GM23338 (cell line): ENCODE data around the gene PGAP3. TPM values are rescaled to one million over a fixed set of nuclear protein-coding genes. Genes with fewer than 3 reads are reported as not detected.

ENCODE experiments used
- ATAC-seq: fragments of 200-7000 bp; cut with Tn5 transposase; 3 replicates; pipeline ENCODE4 v1.9.1; 2020
- DNase-seq: peaks from one replicate; pipeline ENCODE4 v3.0.0-alpha.2; 2015; ENCODE audit warnings: low spot score
- H2AFZ ChIP-seq: fragments of 200-600 bp; sonication (generic); 2 replicates; pipeline ENCODE4 v1.8.0; 2016; ENCODE audit warnings: antibody characterized with exemption, mild to moderate bottlenecking, moderate library complexity
- H3F3A ChIP-seq: fragments of 200-600 bp; sonication (generic); replicated peaks from 2 replicates; pipeline ENCODE4 v1.8.0; 2017; ENCODE audit warnings: antibody characterized with exemption, mixed run types, low read depth
- H3K27ac ChIP-seq: fragments of 200-600 bp; sonication (generic); 2 replicates; pipeline ENCODE4 v1.6.1; 2016; ENCODE audit warnings: low read depth
- H3K27me3 ChIP-seq: fragments of 200-600 bp; sonication (generic); 2 replicates; pipeline ENCODE4 v1.8.0; 2016; ENCODE audit warnings: mild to moderate bottlenecking, mixed run types, moderate library complexity; ENCODE audit not compliant: insufficient read depth
- H3K36me3 ChIP-seq: fragments of 200-600 bp; sonication (generic); 2 replicates; pipeline ENCODE4 v1.8.0; 2016; ENCODE audit warnings: mild to moderate bottlenecking; ENCODE audit not compliant: insufficient read depth
- H3K4me1 ChIP-seq: fragments of 200-600 bp; sonication (generic); 2 replicates; pipeline ENCODE4 v1.8.0; 2016; ENCODE audit warnings: mild to moderate bottlenecking, moderate library complexity; ENCODE audit not compliant: insufficient read depth
- H3K4me2 ChIP-seq: fragments of 200-600 bp; sonication (generic); 2 replicates; pipeline ENCODE4 v1.7.1; 2017; ENCODE audit warnings: mixed run types
- H3K4me3 ChIP-seq: fragments of 200-600 bp; sonication (generic); 2 replicates; pipeline ENCODE4 v1.6.1; 2016; ENCODE audit warnings: mixed run types
- H3K79me2 ChIP-seq: fragments of 200-600 bp; sonication (generic); replicated peaks from 2 replicates; pipeline ENCODE4 v1.8.0; 2017; ENCODE audit warnings: mild to moderate bottlenecking; ENCODE audit not compliant: insufficient read depth
- H3K9me2 ChIP-seq: fragments of 200-600 bp; sonication (generic); 2 replicates; pipeline ENCODE4 v1.8.0; 2017; ENCODE audit not compliant: insufficient read depth
- H4K20me1 ChIP-seq: fragments of 200-600 bp; sonication (generic); replicated peaks from 2 replicates; pipeline ENCODE4 v1.8.0; 2017; ENCODE audit warnings: mild to moderate bottlenecking; ENCODE audit not compliant: insufficient read depth
- H3K27ac Mint-ChIP-seq: 2 replicates; pipeline ENCODE4 v1.8.0; 2020; ENCODE audit warnings: inconsistent platforms, mild to moderate bottlenecking, moderate library complexity, mixed read lengths
- H3K27me3 Mint-ChIP-seq: 3 replicates; pipeline ENCODE4 v1.8.0; 2022; ENCODE audit warnings: low read depth, mild to moderate bottlenecking, moderate library complexity, mixed read lengths, inconsistent platforms; ENCODE audit not compliant: insufficient read depth, poor library complexity
- H3K36me3 Mint-ChIP-seq: 3 replicates; pipeline ENCODE4 v1.8.0; 2021; ENCODE audit warnings: low read depth, mild to moderate bottlenecking, inconsistent platforms, moderate library complexity, mixed read lengths
- H3K4me1 Mint-ChIP-seq: 3 replicates; pipeline ENCODE4 v1.8.0; 2020; ENCODE audit warnings: mild to moderate bottlenecking, inconsistent platforms, mixed read lengths
- H3K4me3 Mint-ChIP-seq: 3 replicates; pipeline ENCODE4 v1.8.0; 2021; ENCODE audit warnings: moderate library complexity, mild to moderate bottlenecking, inconsistent platforms, mixed read lengths
- H3K9me3 Mint-ChIP-seq: 3 replicates; pipeline ENCODE4 v1.8.0; 2020; ENCODE audit warnings: moderate library complexity, mild to moderate bottlenecking, inconsistent platforms, mixed read lengths
- CREB1 ChIP-seq: fragments of 250-450 bp; sonication (Bioruptor Pico); IDR thresholded peaks from 2 replicates; pipeline ENCODE4 v1.5.0; 2020; ENCODE audit warnings: low read depth, mild to moderate bottlenecking, moderate library complexity
- EZH2phosphoT487 ChIP-seq: fragments of 200-600 bp; sonication (generic); IDR thresholded peaks from one replicate; pipeline ENCODE4 v1.8.1; 2018; ENCODE audit warnings: antibody characterized with exemption; ENCODE audit not compliant: unreplicated experiment
- JUNB ChIP-seq: IDR thresholded peaks from one replicate; pipeline ENCODE4 v1.6.1; 2016; ENCODE audit warnings: antibody characterized with exemption; ENCODE audit not compliant: unreplicated experiment
- STAT1 ChIP-seq: IDR thresholded peaks from one replicate; pipeline ENCODE4 v1.6.1; 2016; ENCODE audit warnings: antibody characterized with exemption; ENCODE audit not compliant: unreplicated experiment
- ZNF331 ChIP-seq: fragments of 250-450 bp; sonication (Bioruptor Pico); IDR thresholded peaks from 2 replicates; pipeline ENCODE4 v1.5.0; 2020; ENCODE audit warnings: low read depth, mild to moderate bottlenecking, moderate library complexity
- polyA plus RNA-seq: library from polyadenylated mRNA; unstranded; fragments of >200 nt; fragmentation: Nextera tagmentation; extraction: Ambion mirVana; gene quantifications from 2 replicates; pipeline ENCODE4 v1.2.1, GENCODE V29; 2016
- total RNA-seq: library from RNA; depleted of rRNA; stranded (reverse); fragments of >200 nt; shearing (Covaris generic); gene quantifications from 2 replicates; pipeline ENCODE4 v1.2.3, GENCODE V29; 2014
- TF ChIP-seq, protein P1 (sequence below): IDR thresholded peaks from 2 replicates; pipeline ENCODE4 v1.6.1; 2016; ENCODE audit warnings: antibody characterized with exemption
- TF ChIP-seq, protein P2 (sequence below): fragments of 250-450 bp; sonication (Bioruptor Pico); IDR thresholded peaks from 2 replicates; pipeline ENCODE4 v1.5.0; 2020; ENCODE audit warnings: mild to moderate bottlenecking, moderate library complexity
- TF ChIP-seq, protein P3 (sequence below): IDR thresholded peaks from one replicate; pipeline ENCODE4 v1.6.1; 2018; ENCODE audit warnings: antibody characterized with exemption; ENCODE audit not compliant: unreplicated experiment
- TF ChIP-seq, protein P4 (sequence below), 2 experiments: fragments of 200-600 bp in 1 of 2; sonication (generic) in 1 of 2; conservative IDR thresholded peaks; 2 replicates each; pipeline versions ENCODE4 v1.5.1 to v1.6.1; 2016 to 2017; ENCODE audit warnings: antibody characterized with exemption in 2 of 2, low read depth in 2 of 2, mild to moderate bottlenecking in 2 of 2, moderate library complexity in 1 of 2

The PGAP3 gene
- total and polyA plus RNA-seq, 2 experiments from 2014 or later: 7.0 to 10.7 TPM

DNA sequence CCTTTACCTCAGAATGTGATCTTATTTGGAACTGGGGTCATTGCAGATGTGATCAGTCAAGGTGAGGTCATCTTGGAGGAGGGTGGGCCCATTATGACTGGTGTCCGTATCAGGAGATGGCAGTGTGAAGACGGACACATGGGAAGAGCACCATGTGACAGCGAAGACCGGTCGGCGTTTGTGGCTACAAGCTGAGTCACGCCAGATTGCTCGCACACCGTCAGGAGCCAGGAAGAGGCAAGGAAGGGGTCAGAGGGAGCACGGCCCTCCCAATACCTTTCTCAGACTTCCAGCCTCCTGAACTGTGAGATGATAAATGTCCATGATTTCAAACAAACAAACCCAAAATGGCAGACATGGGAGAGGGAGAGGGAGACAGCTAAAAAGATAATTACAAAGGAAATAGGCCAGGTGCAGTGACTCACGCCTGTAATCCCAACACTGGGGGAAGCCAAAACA lies 37.7 kb downstream of the PGAP3 start:
- Histone ChIP-seq H3K36me3 (no peaks in the 10 kb centered on the region), H3K4me1 (peaks cover 36% of the 10 kb centered on the region), H3K79me2 (peaks cover 32% of the 10 kb centered on the region), H3K4me3 (no peak overlapping the region), H3K9me2 (no peaks in the 10 kb centered on the region), H3K4me2 (no peak overlapping the region), H4K20me1 (peaks cover 10% of the 10 kb centered on the region), H3K27ac (no peak overlapping the region; the same call in 1 of the 2 replicates), H3F3A (peaks cover 14% of the 10 kb centered on the region; the same call in 1 of the 2 replicates), H3K27me3 (no peaks in the 10 kb centered on the region), H2AFZ (no peak overlapping the region)
- Mint-ChIP-seq H3K4me1 (peaks cover 56% of the 10 kb centered on the region), H3K27me3 (peaks cover 20% of the 10 kb centered on the region), H3K4me3 (no peak overlapping the region; the same call in 2 of the 3 replicates), H3K9me3 (no peaks in the 10 kb centered on the region; the same call in 2 of the 3 replicates), H3K27ac (no peak overlapping the region), H3K36me3 (peaks cover 5% of the 10 kb centered on the region)
- TF ChIP-seq ZNF331 (CRISPR knock-in tag) (no peak), CREB1 (no peak), JUNB (no peak), EZH2phosphoT487 (no peak), STAT1 (no peak)
- TF ChIP-seq, protein P1, sequence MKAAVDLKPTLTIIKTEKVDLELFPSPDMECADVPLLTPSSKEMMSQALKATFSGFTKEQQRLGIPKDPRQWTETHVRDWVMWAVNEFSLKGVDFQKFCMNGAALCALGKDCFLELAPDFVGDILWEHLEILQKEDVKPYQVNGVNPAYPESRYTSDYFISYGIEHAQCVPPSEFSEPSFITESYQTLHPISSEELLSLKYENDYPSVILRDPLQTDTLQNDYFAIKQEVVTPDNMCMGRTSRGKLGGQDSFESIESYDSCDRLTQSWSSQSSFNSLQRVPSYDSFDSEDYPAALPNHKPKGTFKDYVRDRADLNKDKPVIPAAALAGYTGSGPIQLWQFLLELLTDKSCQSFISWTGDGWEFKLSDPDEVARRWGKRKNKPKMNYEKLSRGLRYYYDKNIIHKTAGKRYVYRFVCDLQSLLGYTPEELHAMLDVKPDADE: no peak
- TF ChIP-seq, protein P2, sequence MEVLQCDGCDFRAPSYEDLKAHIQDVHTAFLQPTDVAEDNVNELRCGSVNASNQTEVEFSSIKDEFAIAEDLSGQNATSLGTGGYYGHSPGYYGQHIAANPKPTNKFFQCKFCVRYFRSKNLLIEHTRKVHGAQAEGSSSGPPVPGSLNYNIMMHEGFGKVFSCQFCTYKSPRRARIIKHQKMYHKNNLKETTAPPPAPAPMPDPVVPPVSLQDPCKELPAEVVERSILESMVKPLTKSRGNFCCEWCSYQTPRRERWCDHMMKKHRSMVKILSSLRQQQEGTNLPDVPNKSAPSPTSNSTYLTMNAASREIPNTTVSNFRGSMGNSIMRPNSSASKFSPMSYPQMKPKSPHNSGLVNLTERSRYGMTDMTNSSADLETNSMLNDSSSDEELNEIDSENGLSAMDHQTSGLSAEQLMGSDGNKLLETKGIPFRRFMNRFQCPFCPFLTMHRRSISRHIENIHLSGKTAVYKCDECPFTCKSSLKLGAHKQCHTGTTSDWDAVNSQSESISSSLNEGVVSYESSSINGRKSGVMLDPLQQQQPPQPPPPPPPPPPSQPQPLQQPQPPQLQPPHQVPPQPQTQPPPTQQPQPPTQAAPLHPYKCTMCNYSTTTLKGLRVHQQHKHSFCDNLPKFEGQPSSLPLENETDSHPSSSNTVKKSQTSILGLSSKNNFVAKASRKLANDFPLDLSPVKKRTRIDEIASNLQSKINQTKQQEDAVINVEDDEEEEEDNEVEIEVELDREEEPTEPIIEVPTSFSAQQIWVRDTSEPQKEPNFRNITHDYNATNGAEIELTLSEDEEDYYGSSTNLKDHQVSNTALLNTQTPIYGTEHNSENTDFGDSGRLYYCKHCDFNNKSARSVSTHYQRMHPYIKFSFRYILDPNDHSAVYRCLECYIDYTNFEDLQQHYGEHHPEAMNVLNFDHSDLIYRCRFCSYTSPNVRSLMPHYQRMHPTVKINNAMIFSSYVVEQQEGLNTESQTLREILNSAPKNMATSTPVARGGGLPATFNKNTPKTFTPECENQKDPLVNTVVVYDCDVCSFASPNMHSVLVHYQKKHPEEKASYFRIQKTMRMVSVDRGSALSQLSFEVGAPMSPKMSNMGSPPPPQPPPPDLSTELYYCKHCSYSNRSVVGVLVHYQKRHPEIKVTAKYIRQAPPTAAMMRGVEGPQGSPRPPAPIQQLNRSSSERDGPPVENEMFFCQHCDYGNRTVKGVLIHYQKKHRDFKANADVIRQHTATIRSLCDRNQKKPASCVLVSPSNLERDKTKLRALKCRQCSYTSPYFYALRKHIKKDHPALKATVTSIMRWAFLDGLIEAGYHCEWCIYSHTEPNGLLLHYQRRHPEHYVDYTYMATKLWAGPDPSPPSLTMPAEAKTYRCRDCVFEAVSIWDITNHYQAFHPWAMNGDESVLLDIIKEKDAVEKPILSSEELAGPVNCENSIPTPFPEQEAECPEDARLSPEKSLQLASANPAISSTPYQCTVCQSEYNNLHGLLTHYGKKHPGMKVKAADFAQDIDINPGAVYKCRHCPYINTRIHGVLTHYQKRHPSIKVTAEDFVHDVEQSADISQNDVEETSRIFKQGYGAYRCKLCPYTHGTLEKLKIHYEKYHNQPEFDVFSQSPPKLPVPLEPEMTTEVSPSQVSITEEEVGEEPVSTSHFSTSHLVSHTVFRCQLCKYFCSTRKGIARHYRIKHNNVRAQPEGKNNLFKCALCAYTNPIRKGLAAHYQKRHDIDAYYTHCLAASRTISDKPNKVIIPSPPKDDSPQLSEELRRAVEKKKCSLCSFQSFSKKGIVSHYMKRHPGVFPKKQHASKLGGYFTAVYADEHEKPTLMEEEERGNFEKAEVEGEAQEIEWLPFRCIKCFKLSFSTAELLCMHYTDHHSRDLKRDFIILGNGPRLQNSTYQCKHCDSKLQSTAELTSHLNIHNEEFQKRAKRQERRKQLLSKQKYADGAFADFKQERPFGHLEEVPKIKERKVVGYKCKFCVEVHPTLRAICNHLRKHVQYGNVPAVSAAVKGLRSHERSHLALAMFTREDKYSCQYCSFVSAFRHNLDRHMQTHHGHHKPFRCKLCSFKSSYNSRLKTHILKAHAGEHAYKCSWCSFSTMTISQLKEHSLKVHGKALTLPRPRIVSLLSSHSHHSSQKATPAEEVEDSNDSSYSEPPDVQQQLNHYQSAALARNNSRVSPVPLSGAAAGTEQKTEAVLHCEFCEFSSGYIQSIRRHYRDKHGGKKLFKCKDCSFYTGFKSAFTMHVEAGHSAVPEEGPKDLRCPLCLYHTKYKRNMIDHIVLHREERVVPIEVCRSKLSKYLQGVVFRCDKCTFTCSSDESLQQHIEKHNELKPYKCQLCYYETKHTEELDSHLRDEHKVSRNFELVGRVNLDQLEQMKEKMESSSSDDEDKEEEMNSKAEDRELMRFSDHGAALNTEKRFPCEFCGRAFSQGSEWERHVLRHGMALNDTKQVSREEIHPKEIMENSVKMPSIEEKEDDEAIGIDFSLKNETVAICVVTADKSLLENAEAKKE (CRISPR knock-in tag): no peak
- TF ChIP-seq, protein P3, sequence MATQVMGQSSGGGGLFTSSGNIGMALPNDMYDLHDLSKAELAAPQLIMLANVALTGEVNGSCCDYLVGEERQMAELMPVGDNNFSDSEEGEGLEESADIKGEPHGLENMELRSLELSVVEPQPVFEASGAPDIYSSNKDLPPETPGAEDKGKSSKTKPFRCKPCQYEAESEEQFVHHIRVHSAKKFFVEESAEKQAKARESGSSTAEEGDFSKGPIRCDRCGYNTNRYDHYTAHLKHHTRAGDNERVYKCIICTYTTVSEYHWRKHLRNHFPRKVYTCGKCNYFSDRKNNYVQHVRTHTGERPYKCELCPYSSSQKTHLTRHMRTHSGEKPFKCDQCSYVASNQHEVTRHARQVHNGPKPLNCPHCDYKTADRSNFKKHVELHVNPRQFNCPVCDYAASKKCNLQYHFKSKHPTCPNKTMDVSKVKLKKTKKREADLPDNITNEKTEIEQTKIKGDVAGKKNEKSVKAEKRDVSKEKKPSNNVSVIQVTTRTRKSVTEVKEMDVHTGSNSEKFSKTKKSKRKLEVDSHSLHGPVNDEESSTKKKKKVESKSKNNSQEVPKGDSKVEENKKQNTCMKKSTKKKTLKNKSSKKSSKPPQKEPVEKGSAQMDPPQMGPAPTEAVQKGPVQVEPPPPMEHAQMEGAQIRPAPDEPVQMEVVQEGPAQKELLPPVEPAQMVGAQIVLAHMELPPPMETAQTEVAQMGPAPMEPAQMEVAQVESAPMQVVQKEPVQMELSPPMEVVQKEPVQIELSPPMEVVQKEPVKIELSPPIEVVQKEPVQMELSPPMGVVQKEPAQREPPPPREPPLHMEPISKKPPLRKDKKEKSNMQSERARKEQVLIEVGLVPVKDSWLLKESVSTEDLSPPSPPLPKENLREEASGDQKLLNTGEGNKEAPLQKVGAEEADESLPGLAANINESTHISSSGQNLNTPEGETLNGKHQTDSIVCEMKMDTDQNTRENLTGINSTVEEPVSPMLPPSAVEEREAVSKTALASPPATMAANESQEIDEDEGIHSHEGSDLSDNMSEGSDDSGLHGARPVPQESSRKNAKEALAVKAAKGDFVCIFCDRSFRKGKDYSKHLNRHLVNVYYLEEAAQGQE: no peak
- TF ChIP-seq, protein P4, sequence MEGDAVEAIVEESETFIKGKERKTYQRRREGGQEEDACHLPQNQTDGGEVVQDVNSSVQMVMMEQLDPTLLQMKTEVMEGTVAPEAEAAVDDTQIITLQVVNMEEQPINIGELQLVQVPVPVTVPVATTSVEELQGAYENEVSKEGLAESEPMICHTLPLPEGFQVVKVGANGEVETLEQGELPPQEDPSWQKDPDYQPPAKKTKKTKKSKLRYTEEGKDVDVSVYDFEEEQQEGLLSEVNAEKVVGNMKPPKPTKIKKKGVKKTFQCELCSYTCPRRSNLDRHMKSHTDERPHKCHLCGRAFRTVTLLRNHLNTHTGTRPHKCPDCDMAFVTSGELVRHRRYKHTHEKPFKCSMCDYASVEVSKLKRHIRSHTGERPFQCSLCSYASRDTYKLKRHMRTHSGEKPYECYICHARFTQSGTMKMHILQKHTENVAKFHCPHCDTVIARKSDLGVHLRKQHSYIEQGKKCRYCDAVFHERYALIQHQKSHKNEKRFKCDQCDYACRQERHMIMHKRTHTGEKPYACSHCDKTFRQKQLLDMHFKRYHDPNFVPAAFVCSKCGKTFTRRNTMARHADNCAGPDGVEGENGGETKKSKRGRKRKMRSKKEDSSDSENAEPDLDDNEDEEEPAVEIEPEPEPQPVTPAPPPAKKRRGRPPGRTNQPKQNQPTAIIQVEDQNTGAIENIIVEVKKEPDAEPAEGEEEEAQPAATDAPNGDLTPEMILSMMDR (conservative IDR thresholded peaks at IDR 0.05; ENCODE audit: low read depth in 2 of 2): no peak
- DNase-seq (no peak), ATAC-seq (no peak)
